GM23338 (cell line): ENCODE data around the gene R3HDM4.

Experiments
- CREB1 ChIP-seq: fragments of 250-450 bp; sonication (Bioruptor Pico); IDR thresholded peaks from 2 replicates; pipeline ENCODE4 v1.5.0; 2020; ENCODE audit warnings: low read depth, mild to moderate bottlenecking, moderate library complexity
- CTCF ChIP-seq, 2 experiments: fragments of 200-600 bp in 1 of 2; sonication (generic) in 1 of 2; conservative IDR thresholded peaks; 2 replicates each; pipeline versions ENCODE4 v1.5.1 to v1.6.1; 2016 to 2017; ENCODE audit warnings: antibody characterized with exemption in 2 of 2, low read depth in 2 of 2, mild to moderate bottlenecking in 2 of 2, moderate library complexity in 1 of 2
- EZH2 ChIP-seq: fragments of 200-600 bp; sonication (generic); IDR thresholded peaks from one replicate; pipeline ENCODE4 v1.8.0; 2017; ENCODE audit warnings: antibody characterized with exemption, mild to moderate bottlenecking, low read depth; ENCODE audit not compliant: unreplicated experiment
- EZH2phosphoT487 ChIP-seq: fragments of 200-600 bp; sonication (generic); IDR thresholded peaks from one replicate; pipeline ENCODE4 v1.8.1; 2018; ENCODE audit warnings: antibody characterized with exemption; ENCODE audit not compliant: unreplicated experiment
- JUNB ChIP-seq: IDR thresholded peaks from one replicate; pipeline ENCODE4 v1.6.1; 2016; ENCODE audit warnings: antibody characterized with exemption; ENCODE audit not compliant: unreplicated experiment
- NANOG ChIP-seq: IDR thresholded peaks from 2 replicates; pipeline ENCODE4 v1.6.1; 2016; ENCODE audit warnings: antibody characterized with exemption, borderline replicate concordance
- POLR2AphosphoS5 ChIP-seq: IDR thresholded peaks from 2 replicates; pipeline ENCODE4 v1.6.1; 2016; ENCODE audit warnings: antibody characterized with exemption, low read depth
- REST ChIP-seq: IDR thresholded peaks from one replicate; pipeline ENCODE4 v1.6.1; 2018; ENCODE audit warnings: antibody characterized with exemption; ENCODE audit not compliant: unreplicated experiment
- STAT1 ChIP-seq: IDR thresholded peaks from one replicate; pipeline ENCODE4 v1.6.1; 2016; ENCODE audit warnings: antibody characterized with exemption; ENCODE audit not compliant: unreplicated experiment
- ZNF331 ChIP-seq: fragments of 250-450 bp; sonication (Bioruptor Pico); IDR thresholded peaks from 2 replicates; pipeline ENCODE4 v1.5.0; 2020; ENCODE audit warnings: low read depth, mild to moderate bottlenecking, moderate library complexity
- TF ChIP-seq, protein P1 (sequence below): IDR thresholded peaks from 2 replicates; pipeline ENCODE4 v1.6.1; 2016; ENCODE audit warnings: antibody characterized with exemption

DNA sequence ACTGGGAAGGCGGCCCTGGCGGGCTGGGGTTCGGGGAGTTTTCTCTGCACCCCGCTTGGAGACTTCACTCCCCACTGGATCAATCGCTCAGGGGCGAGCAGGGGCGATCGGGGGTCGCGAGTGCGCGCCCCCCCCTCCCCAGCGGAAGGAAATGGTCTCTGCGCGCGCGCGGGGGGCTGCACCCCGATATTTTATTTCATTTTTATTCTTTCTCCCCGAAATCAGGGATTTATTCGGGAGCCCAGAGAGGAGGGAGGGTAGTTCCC, 13.2 kb upstream of the R3HDM4 start:
- TF ChIP-seq CTCF (conservative IDR thresholded peaks at IDR 0.05; ENCODE audit: low read depth in 2 of 2) (no peak), EZH2 (no peak), POLR2AphosphoS5 (no peak), JUNB (no peak), CREB1 (no peak), EZH2phosphoT487 (no peak), STAT1 (no peak), REST (no peak), ZNF331 (CRISPR knock-in tag) (no peak), NANOG (no peak)
- TF ChIP-seq, protein P1, sequence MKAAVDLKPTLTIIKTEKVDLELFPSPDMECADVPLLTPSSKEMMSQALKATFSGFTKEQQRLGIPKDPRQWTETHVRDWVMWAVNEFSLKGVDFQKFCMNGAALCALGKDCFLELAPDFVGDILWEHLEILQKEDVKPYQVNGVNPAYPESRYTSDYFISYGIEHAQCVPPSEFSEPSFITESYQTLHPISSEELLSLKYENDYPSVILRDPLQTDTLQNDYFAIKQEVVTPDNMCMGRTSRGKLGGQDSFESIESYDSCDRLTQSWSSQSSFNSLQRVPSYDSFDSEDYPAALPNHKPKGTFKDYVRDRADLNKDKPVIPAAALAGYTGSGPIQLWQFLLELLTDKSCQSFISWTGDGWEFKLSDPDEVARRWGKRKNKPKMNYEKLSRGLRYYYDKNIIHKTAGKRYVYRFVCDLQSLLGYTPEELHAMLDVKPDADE: no peak
